ENCODE measurements around the gene XXYLT1. TPM values are rescaled to one million over a fixed set of nuclear protein-coding genes. Genes with fewer than 3 reads are reported as not detected.

Gene XXYLT1
- total RNA-seq, 1 donor from 2014 or later, result 13.6 TPM

- Histone ChIP-seq H3K27me3 (ENCODE audit: control insufficient read depth in 3 of 3, insufficient read depth in 3 of 3, low read length in 3 of 3) (no peaks in the 10 kb centered on the region), H3K4me1 (ENCODE audit: control insufficient read depth in 3 of 3, insufficient read depth in 3 of 3, low read length in 3 of 3) (peaks cover 12 to 22% (median 20%) of the 10 kb centered on the region in 3 donors), H3K9ac (ENCODE audit: low read depth in 1 of 3, low read length in 3 of 3) (no peak overlapping the region), H3K27ac (ENCODE audit: low read depth, low read length) (peak overlapping the region; percentile 3), H3K36me3 (ENCODE audit: control insufficient read depth in 3 of 3, insufficient read depth in 3 of 3, low read length in 3 of 3) (no peaks in the 10 kb centered on the region), H3K4me3 (ENCODE audit: low read length in 3 of 3) (no peak overlapping the region), H3K9me3 (ENCODE audit: control insufficient read depth in 3 of 3, low read length in 3 of 3) (no peaks in the 10 kb centered on the region)
Observed at GRCh38 chr3:195102609-195103467, 168.1 kb downstream of the XXYLT1 start.

GRCh38 chr3:195101927-195102608 lies 168.9 kb downstream of the XXYLT1 start:
- H3K36me3 ChIP-seq (ENCODE audit: control insufficient read depth in 3 of 3, insufficient read depth in 3 of 3, low read length in 3 of 3), result no peaks in the 10 kb centered on the region
- no peak overlapping the region for H3K9ac ChIP-seq (ENCODE audit: low read depth in 1 of 3, low read length in 3 of 3)
- no peaks in the 10 kb centered on the region for H3K27me3 ChIP-seq (ENCODE audit: control insufficient read depth in 3 of 3, insufficient read depth in 3 of 3, low read length in 3 of 3)
- H3K4me3 ChIP-seq (ENCODE audit: low read length in 3 of 3), result no peak overlapping the region
- H3K4me1 ChIP-seq (ENCODE audit: control insufficient read depth in 3 of 3, insufficient read depth in 3 of 3, low read length in 3 of 3), result peaks cover 12 to 23% (median 22%) of the 10 kb centered on the region in 3 donors
- H3K27ac ChIP-seq (ENCODE audit: low read depth, low read length), result peak overlapping the region; percentile 3
- H3K9me3 ChIP-seq (ENCODE audit: control insufficient read depth in 3 of 3, low read length in 3 of 3), result no peaks in the 10 kb centered on the region

GRCh38 chr3:195101001-195101583 lies 169.9 kb downstream of the XXYLT1 start:
- no peak overlapping the region for H3K27ac ChIP-seq (ENCODE audit: low read depth, low read length)
- H3K4me3 ChIP-seq (ENCODE audit: low read length in 3 of 3), result no peak overlapping the region
- no peaks in the 10 kb centered on the region for H3K9me3 ChIP-seq (ENCODE audit: control insufficient read depth in 3 of 3, low read length in 3 of 3)
- H3K36me3 ChIP-seq (ENCODE audit: control insufficient read depth in 3 of 3, insufficient read depth in 3 of 3, low read length in 3 of 3), result no peaks in the 10 kb centered on the region
- H3K27me3 ChIP-seq (ENCODE audit: control insufficient read depth in 3 of 3, insufficient read depth in 3 of 3, low read length in 3 of 3), result no peaks in the 10 kb centered on the region
- H3K4me1 ChIP-seq (ENCODE audit: control insufficient read depth in 3 of 3, insufficient read depth in 3 of 3, low read length in 3 of 3), result peaks cover 6 to 18% (median 13%) of the 10 kb centered on the region in 3 donors
- no peak overlapping the region for H3K9ac ChIP-seq (ENCODE audit: low read depth in 1 of 3, low read length in 3 of 3)

GRCh38 chr3:195099951-195100785 lies 170.8 kb downstream of the XXYLT1 start:
- H3K36me3 ChIP-seq (ENCODE audit: control insufficient read depth in 3 of 3, insufficient read depth in 3 of 3, low read length in 3 of 3), result no peaks in the 10 kb centered on the region
- no peaks in the 10 kb centered on the region for H3K9me3 ChIP-seq (ENCODE audit: control insufficient read depth in 3 of 3, low read length in 3 of 3)
- H3K4me3 ChIP-seq (ENCODE audit: low read length in 3 of 3), result no peak overlapping the region
- H3K4me1 ChIP-seq (ENCODE audit: control insufficient read depth in 3 of 3, insufficient read depth in 3 of 3, low read length in 3 of 3), result peaks cover 5 to 18% (median 11%) of the 10 kb centered on the region in 3 donors
- no peak overlapping the region for H3K27ac ChIP-seq (ENCODE audit: low read depth, low read length)
- H3K27me3 ChIP-seq (ENCODE audit: control insufficient read depth in 3 of 3, insufficient read depth in 3 of 3, low read length in 3 of 3), result no peaks in the 10 kb centered on the region
- H3K9ac ChIP-seq (ENCODE audit: low read depth in 1 of 3, low read length in 3 of 3), result no peak overlapping the region

- Histone ChIP-seq H3K9me3 (ENCODE audit: control insufficient read depth in 3 of 3, low read length in 3 of 3) (no peaks in the 10 kb centered on the region), H3K36me3 (ENCODE audit: control insufficient read depth in 3 of 3, insufficient read depth in 3 of 3, low read length in 3 of 3) (no peaks in the 10 kb centered on the region), H3K4me3 (ENCODE audit: low read length in 3 of 3) (no peak overlapping the region), H3K4me1 (ENCODE audit: control insufficient read depth in 3 of 3, insufficient read depth in 3 of 3, low read length in 3 of 3) (peaks cover 7 to 28% (median 20%) of the 10 kb centered on the region in 3 donors), H3K27ac (ENCODE audit: low read depth, low read length) (no peak overlapping the region), H3K27me3 (ENCODE audit: control insufficient read depth in 3 of 3, insufficient read depth in 3 of 3, low read length in 3 of 3) (no peaks in the 10 kb centered on the region), H3K9ac (ENCODE audit: low read depth in 1 of 3, low read length in 3 of 3) (peak overlapping the region in 1 of 3 donors; percentile 16)
Observed at GRCh38 chr3:195098741-195099525, 172.0 kb downstream of the XXYLT1 start.

GRCh38 chr3:195097331-195098255 lies 173.4 kb downstream of the XXYLT1 start:
- H3K9ac ChIP-seq (ENCODE audit: low read depth in 1 of 3, low read length in 3 of 3), result no peak overlapping the region
- H3K4me1 ChIP-seq (ENCODE audit: control insufficient read depth in 3 of 3, insufficient read depth in 3 of 3, low read length in 3 of 3), result peaks cover 3 to 21% (median 14%) of the 10 kb centered on the region in 3 donors
- H3K27ac ChIP-seq (ENCODE audit: low read depth, low read length), result no peak overlapping the region

GRCh38 chr3:195096484-195097330 lies 174.3 kb downstream of the XXYLT1 start:
- Histone ChIP-seq H3K9me3 (ENCODE audit: control insufficient read depth in 3 of 3, low read length in 3 of 3) (no peaks in the 10 kb centered on the region), H3K9ac (ENCODE audit: low read depth in 1 of 3, low read length in 3 of 3) (no peak overlapping the region), H3K4me1 (ENCODE audit: control insufficient read depth in 3 of 3, insufficient read depth in 3 of 3, low read length in 3 of 3) (peaks cover 3 to 16% (median 10%) of the 10 kb centered on the region in 3 donors), H3K27ac (ENCODE audit: low read depth, low read length) (no peak overlapping the region), H3K4me3 (ENCODE audit: low read length in 3 of 3) (no peak overlapping the region), H3K36me3 (ENCODE audit: control insufficient read depth in 3 of 3, insufficient read depth in 3 of 3, low read length in 3 of 3) (no peaks in the 10 kb centered on the region), H3K27me3 (ENCODE audit: control insufficient read depth in 3 of 3, insufficient read depth in 3 of 3, low read length in 3 of 3) (no peaks in the 10 kb centered on the region)

More at GRCh38 chr3:195097331-195098255, 173.4 kb downstream of the XXYLT1 start:
- Histone ChIP-seq H3K27me3 (ENCODE audit: control insufficient read depth in 3 of 3, insufficient read depth in 3 of 3, low read length in 3 of 3) (no peaks in the 10 kb centered on the region), H3K36me3 (ENCODE audit: control insufficient read depth in 3 of 3, insufficient read depth in 3 of 3, low read length in 3 of 3) (no peaks in the 10 kb centered on the region), H3K4me3 (ENCODE audit: low read length in 3 of 3) (no peak overlapping the region), H3K9me3 (ENCODE audit: control insufficient read depth in 3 of 3, low read length in 3 of 3) (no peaks in the 10 kb centered on the region)

- no peaks in the 10 kb centered on the region for H3K9me3 ChIP-seq (ENCODE audit: control insufficient read depth in 3 of 3, low read length in 3 of 3)
- H3K9ac ChIP-seq (ENCODE audit: low read depth in 1 of 3, low read length in 3 of 3), result no peak overlapping the region
- H3K36me3 ChIP-seq (ENCODE audit: control insufficient read depth in 3 of 3, insufficient read depth in 3 of 3, low read length in 3 of 3), result no peaks in the 10 kb centered on the region
- peaks cover 3 to 16% (median 10%) of the 10 kb centered on the region in 3 donors for H3K4me1 ChIP-seq (ENCODE audit: control insufficient read depth in 3 of 3, insufficient read depth in 3 of 3, low read length in 3 of 3)
- H3K27ac ChIP-seq (ENCODE audit: low read depth, low read length), result no peak overlapping the region
- H3K27me3 ChIP-seq (ENCODE audit: control insufficient read depth in 3 of 3, insufficient read depth in 3 of 3, low read length in 3 of 3), result no peaks in the 10 kb centered on the region
- no peak overlapping the region for H3K4me3 ChIP-seq (ENCODE audit: low read length in 3 of 3)
Observed at GRCh38 chr3:195096053-195096452, 174.9 kb downstream of the XXYLT1 start.

All from skeletal muscle tissue (tissue), 4 donors.